DOHH2 (cell line): ENCODE data around the gene MAP3K5.

ENCODE experiments used
- CTCF ChIP-seq: fragments of 200-600 bp; sonication (generic); IDR thresholded peaks from one replicate; pipeline ENCODE4 v1.5.1; 2014; ENCODE audit warnings: antibody characterized with exemption, mild to moderate bottlenecking, low read depth, low read length; ENCODE audit not compliant: poor library complexity, severe bottlenecking
- EZH2phosphoT487 ChIP-seq: fragments of 200-600 bp; sonication (generic); IDR thresholded peaks from 2 replicates; pipeline ENCODE4 v1.6.1; 2017; ENCODE audit warnings: borderline replicate concordance, mild to moderate bottlenecking, antibody characterized with exemption, low read length, moderate library complexity, mixed read lengths

GRCh38 chr6:136551103-136551502, 241.2 kb downstream of the MAP3K5 start:
- no peak for TF ChIP-seq CTCF
- no peak for TF ChIP-seq EZH2phosphoT487
